Ovary (tissue), 10 donors: ENCODE measurements around the gene GTSF1L. TPM values are rescaled to one million over a fixed set of nuclear protein-coding genes. Genes with fewer than 3 reads are reported as not detected.

ENCODE experiments used
- DNase-seq, 5 donors: peaks; one replicate each; pipeline ENCODE4 v3.0.0-alpha.2; 2019 to 2020
- H3K27ac ChIP-seq, 2 donors: fragments of 200-600 bp; one replicate each; pipeline versions ENCODE4 v1.5.1 to v1.8.0; 2019 to 2022
- H3K27me3 ChIP-seq: fragments of 200-600 bp; one replicate; pipeline ENCODE4 v1.8.0; 2022
- H3K36me3 ChIP-seq: fragments of 200-600 bp; sonication (generic); one replicate; pipeline ENCODE4 v1.5.1; 2019
- H3K4me1 ChIP-seq: one replicate; pipeline ENCODE4 v1.8.1; 2013; ENCODE audit warnings: mild to moderate bottlenecking, moderate library complexity; ENCODE audit not compliant: insufficient read depth
- H3K4me3 ChIP-seq: fragments of 200-600 bp; sonication (generic); one replicate; pipeline ENCODE4 v1.5.1; 2017
- H3K9me3 ChIP-seq, 2 donors: fragments of 200-600 bp in 1 of 2; sonication (generic) in 1 of 2; one replicate each; pipeline versions ENCODE4 v1.5.1 to v1.8.1; 2013 to 2019; ENCODE audit warnings: mild to moderate bottlenecking in 1 of 2, moderate library complexity in 1 of 2
- EP300 ChIP-seq: sonication (generic); formaldehyde crosslinking; IDR thresholded peaks from one replicate; pipeline ENCODE4 v1.6.1; 2017; ENCODE audit warnings: antibody characterized with exemption
- POLR2A ChIP-seq: fragments of 450-650 bp; IDR thresholded peaks from one replicate; pipeline ENCODE4 v1.6.1; 2017; ENCODE audit warnings: antibody characterized with exemption, mild to moderate bottlenecking, moderate library complexity
- WGBS, 3 donors: extraction: QIAGEN DNeasy Blood & Tissue Kit in 1 of 3; methylation state at CpG; one replicate each; pipeline versions ENCODE4 v1.1.5 to v1.1.7; 2013 to 2017; 5-methylcytosine and 5-hydroxymethylcytosine counted together
- intact Hi-C, 4 donors: fragments of 100-400 bp; cut with DNase I; formaldehyde crosslinking; loops; one replicate each; pipeline versions ENCODE4 v1.11.0 to v1.15.1; 2022 to 2023
- long read RNA-seq, 3 donors: library from polyadenylated mRNA in 2 of 3; unstranded in 2 of 3; transcript quantifications; one replicate each; pipeline ENCODE4 v2.0.0 and lab custom pipeline, GENCODE V29; 2021 to 2026
- polyA plus RNA-seq, 2 donors: library from polyadenylated mRNA; stranded (reverse); fragments of 200-250 nt in 1 of 2; fragments of 350-450 nt in 1 of 2; fragmentation: Illumina TruSeq in 1 of 2; extraction: RNeasy Lipid Tissue Mini Kit (QIAGEN cat#74804) in 1 of 2; gene quantifications; one replicate each; pipeline ENCODE4 v1.2.3, GENCODE V29; 2013 to 2014
- total RNA-seq, 7 donors: library from RNA; depleted of rRNA in 2 of 7; stranded (reverse); fragments of >200 nt in 2 of 7; fragmentation: NEBNext Ultra II Directional in 3 of 7; extraction: Animal tissue kit (Norgen Biotek cat#: 25700) in 3 of 7; gene quantifications; one replicate each; pipeline versions ENCODE4 v1.1.0 to v1.2.4, GENCODE V29; 2016 to 2023
- TF ChIP-seq, protein P1 (sequence below), 3 donors: fragments of 450-650 bp in 2 of 3; fragments of 200-600 bp in 1 of 3; IDR thresholded peaks; one replicate each; pipeline versions ENCODE4 v1.5.1 to v1.8.0; 2016 to 2022; ENCODE audit warnings: antibody characterized with exemption in 3 of 3, mild to moderate bottlenecking in 1 of 3
- donor health status: DM: no; HTN: no; CAD: no; lungs with moderate emphysema.
- donor health status: DM: no; HTN: no; CAD: no.
- donor health status: Bipolar disorder and iron deficiency.
- donor health status: DM: yes; HTN: yes; CAD: no.
- donor health status: DM: no; HTN: no; CAD: no.
- donor health status: DM: yes; HTN: yes; CAD: no.

The GTSF1L gene
- not detected for total RNA-seq
- not detected for polyA plus RNA-seq
- long read RNA-seq, donor 1: 0 reads
- long read RNA-seq, donor 2: 0 reads
- long read RNA-seq, donor 3: 0 reads

DNA sequence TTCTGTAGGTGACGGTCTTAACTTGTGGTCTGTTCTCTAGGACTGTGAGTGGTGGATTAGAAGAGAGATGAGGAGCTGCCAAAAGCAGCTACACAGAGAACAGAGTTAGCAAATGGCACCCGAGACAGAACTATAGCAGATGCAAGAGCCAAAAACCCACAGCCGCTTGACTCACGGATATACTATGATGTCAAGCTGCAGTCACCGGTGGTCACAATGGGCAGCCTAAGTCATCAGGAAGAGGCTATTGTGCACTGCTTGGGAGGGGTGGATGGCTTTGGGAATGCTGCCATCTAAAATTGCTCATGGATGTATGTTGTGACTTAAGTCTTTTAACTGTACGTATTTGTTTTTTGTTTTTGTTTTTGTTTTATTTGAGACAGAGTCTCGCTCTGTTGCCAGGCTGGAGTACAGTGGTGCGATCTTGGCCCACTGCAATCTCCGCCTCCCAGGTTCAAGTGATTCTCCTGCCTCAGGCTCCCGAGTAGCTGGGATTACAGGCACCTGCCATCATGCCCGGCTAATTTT lies at the start of gene GTSF1L:
TSS of gene GTSF1L (minus strand) at position 192 of the 528 bp plus-strand sequence. CDS start 308 bp downstream, outside the sequence.
- Histone ChIP-seq H3K9me3 (peaks cover 0 to 4% of the 10 kb centered on the region in 2 donors), H3K4me3 (no peak within 1 kb of the TSS), H3K27me3 (no peaks in the 10 kb centered on the region), H3K27ac (no peak within 1 kb of the TSS), H3K36me3 (no peaks in the 10 kb centered on the region), H3K4me1 (no peaks in the 10 kb centered on the region)
- 81 to 82% (median 81%) methylated on average over 11 of the region's 11 CpGs for WGBS, 3 donors
- DNase-seq: no peak
- intact Hi-C loops: no loop called here
- TF ChIP-seq, protein P1, sequence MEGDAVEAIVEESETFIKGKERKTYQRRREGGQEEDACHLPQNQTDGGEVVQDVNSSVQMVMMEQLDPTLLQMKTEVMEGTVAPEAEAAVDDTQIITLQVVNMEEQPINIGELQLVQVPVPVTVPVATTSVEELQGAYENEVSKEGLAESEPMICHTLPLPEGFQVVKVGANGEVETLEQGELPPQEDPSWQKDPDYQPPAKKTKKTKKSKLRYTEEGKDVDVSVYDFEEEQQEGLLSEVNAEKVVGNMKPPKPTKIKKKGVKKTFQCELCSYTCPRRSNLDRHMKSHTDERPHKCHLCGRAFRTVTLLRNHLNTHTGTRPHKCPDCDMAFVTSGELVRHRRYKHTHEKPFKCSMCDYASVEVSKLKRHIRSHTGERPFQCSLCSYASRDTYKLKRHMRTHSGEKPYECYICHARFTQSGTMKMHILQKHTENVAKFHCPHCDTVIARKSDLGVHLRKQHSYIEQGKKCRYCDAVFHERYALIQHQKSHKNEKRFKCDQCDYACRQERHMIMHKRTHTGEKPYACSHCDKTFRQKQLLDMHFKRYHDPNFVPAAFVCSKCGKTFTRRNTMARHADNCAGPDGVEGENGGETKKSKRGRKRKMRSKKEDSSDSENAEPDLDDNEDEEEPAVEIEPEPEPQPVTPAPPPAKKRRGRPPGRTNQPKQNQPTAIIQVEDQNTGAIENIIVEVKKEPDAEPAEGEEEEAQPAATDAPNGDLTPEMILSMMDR (IDR thresholded peaks at IDR 0.05): no peak
- TF ChIP-seq POLR2A: no peak
- TF ChIP-seq EP300: no peak

DNA sequence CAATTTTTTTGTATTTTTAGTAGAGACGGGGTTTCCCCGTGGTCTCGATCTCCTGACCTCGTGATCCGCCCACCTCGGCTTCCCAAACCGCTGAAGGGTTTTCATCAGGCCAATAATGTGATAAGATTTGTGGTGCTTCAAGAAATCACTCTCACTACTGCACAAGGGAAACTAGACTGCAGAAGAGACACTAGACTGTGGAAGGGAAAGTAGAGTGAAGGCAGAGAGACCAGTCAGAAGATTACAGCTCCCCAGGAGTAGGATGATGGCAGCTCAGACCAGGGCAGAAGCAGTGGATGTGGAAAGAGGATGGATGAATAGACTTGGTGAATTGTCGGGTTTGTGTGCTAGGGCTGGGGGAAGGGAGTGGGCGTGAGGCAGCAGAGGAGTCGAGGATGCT lies 48.0 kb upstream of the GTSF1L start:
- Histone ChIP-seq H3K9me3 (no peaks in the 10 kb centered on the region), H3K27ac (no peak overlapping the region), H3K27me3 (no peaks in the 10 kb centered on the region), H3K36me3 (no peaks in the 10 kb centered on the region), H3K4me3 (no peak overlapping the region), H3K4me1 (no peaks in the 10 kb centered on the region)
- 79 to 85% (median 80%) methylated on average over 10 of the region's 10 CpGs for WGBS, 3 donors
- intact Hi-C loops: no loop called here
- no peak for TF ChIP-seq EP300
- TF ChIP-seq, protein P1 (IDR thresholded peaks at IDR 0.05): no peak
- no peak for DNase-seq

DNA sequence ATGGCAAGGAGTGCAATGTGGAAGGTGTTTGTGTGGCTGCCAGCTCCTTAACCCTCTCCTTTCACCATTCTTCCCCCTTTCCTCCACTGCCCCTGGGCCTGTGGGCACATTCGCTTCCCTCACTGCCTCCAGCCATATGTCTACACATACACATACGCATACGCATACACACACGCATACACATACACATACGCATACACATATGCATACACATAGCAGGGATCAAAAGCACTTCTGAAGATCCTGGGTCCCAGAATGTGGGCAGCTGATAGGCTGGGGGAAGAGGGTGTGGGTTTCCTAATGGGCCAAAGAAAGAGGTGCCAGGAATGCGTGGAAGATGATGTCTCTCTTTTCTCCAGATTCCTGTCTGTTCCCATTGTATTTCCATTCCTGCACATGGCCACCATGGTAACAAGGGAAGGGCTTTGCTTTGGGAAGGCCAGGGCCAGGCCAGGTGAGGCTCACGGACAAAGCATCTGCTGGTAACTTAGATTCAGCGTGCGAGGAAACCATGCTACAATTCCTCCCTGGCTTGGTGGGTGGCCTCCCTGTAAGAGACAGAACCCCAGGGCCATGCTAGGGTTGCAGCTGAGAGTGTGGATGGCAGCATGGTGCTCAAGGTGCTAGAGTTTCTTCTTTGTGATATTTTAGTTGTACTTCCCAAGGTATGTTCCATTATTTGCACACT lies 44.8 kb upstream of the GTSF1L start:
- 89 to 91% (median 89%) methylated on average over 9 of the region's 9 CpGs for WGBS, 3 donors
- Histone ChIP-seq H3K4me1 (no peaks in the 10 kb centered on the region), H3K36me3 (no peaks in the 10 kb centered on the region), H3K27ac (no peak overlapping the region), H3K27me3 (no peaks in the 10 kb centered on the region), H3K9me3 (no peaks in the 10 kb centered on the region), H3K4me3 (no peak overlapping the region)
- no peak for DNase-seq
- TF ChIP-seq EP300 (no peak), POLR2A (no peak)
- TF ChIP-seq, protein P1 (IDR thresholded peaks at IDR 0.05): no peak
- intact Hi-C loops: no loop called here

DNA sequence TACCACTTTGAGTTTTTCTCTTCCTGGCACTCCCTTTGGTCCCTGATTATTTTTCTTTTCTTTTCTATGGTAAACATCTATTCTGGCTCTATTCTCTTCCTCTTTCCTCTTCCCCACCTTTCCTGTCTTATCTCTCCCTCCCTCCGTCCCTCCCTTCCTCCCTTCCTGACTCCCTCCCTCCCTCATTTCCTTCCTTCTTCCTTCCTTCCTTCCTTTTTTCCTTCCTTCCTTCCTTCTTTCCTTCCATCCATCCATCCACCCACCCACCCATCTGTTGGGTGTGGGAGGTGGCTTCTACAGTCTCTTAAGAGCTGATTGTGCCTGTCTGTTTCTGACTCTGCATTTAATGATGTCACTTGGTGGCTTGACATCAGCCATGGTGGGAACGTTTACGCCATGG lies 43.5 kb upstream of the GTSF1L start:
- 45 to 63% (median 49%) methylated on average over 3 of the region's 3 CpGs for WGBS, 3 donors
- intact Hi-C loops: no loop called here
- H3K4me1 ChIP-seq: no peaks in the 10 kb centered on the region
- no peak for TF ChIP-seq EP300
- no peak for TF ChIP-seq POLR2A
- TF ChIP-seq, protein P1 (IDR thresholded peaks at IDR 0.05): no peak
- H3K9me3 ChIP-seq: no peaks in the 10 kb centered on the region
- no peaks in the 10 kb centered on the region for H3K27me3 ChIP-seq
- H3K4me3 ChIP-seq: no peak overlapping the region
- no peaks in the 10 kb centered on the region for H3K36me3 ChIP-seq
- H3K27ac ChIP-seq: no peak overlapping the region
- DNase-seq: no peak
